HEK293 (cell line): ENCODE measurements around the gene MEF2C.

Source experiments
- CTCF ChIA-PET: fragments of 350-600 bp; formaldehyde crosslinking; extraction: SDS; loops from one replicate; lab custom pipeline; 2021; ENCODE audit warnings: antibody characterized with exemption; lab: Yijun Ruan, JAX
- POLR2A ChIA-PET: fragments of 300-600 bp; formaldehyde crosslinking; extraction: SDS; loops from one replicate; lab custom pipeline; 2020; ENCODE audit warnings: antibody characterized with exemption, inconsistent platforms; lab: Yijun Ruan, JAX
- H3K27ac ChIP-seq: fragments of 200-500 bp; sonication (Bioruptor generic); 2 replicates; pipeline ENCODE4 v1.5.1; 2014; ENCODE audit warnings: low read depth, low read length, control low read depth, inconsistent platforms; ENCODE audit errors: extremely low read depth
- H3K36me3 ChIP-seq, 2 experiments: fragments of 200-500 bp in 1 of 2; sonication (Bioruptor generic) in 1 of 2; 1 replicate in 1 of 2; 2 replicates in 1 of 2; pipeline ENCODE4 v1.5.1; 2014 to 2017; ENCODE audit warnings: inconsistent platforms in 2 of 2, low read length in 2 of 2; ENCODE audit not compliant: control insufficient read depth in 2 of 2, insufficient read depth in 1 of 2
- H3K4me1 ChIP-seq: fragments of 200-500 bp; sonication (Bioruptor generic); 2 replicates; pipeline ENCODE4 v1.5.1; 2014; ENCODE audit warnings: mild to moderate bottlenecking, low read length, inconsistent platforms; ENCODE audit not compliant: control insufficient read depth, insufficient read depth
- H3K4me3 ChIP-seq: 2 replicates; pipeline ENCODE4 v1.5.1; 2011; ENCODE audit warnings: low read depth, mild to moderate bottlenecking, control low read depth, low read length, moderate library complexity
- H3K9me3 ChIP-seq: fragments of 200-500 bp; sonication (Bioruptor generic); 2 replicates; pipeline ENCODE4 v1.5.1; 2014; ENCODE audit warnings: low read depth, low read length, inconsistent platforms; ENCODE audit not compliant: control insufficient read depth, insufficient read depth
- HOXC10 ChIP-seq: sonication (generic); formaldehyde crosslinking; IDR thresholded peaks from 2 replicates; pipeline ENCODE4 v1.8.1; 2023; ENCODE audit warnings: mild to moderate bottlenecking, missing genetic modification reagents
- PATZ1 ChIP-seq: fragments of 450-650 bp; formaldehyde crosslinking; IDR thresholded peaks from 2 replicates; pipeline ENCODE4 v1.5.1; 2016; ENCODE audit warnings: missing biosample characterization, missing genetic modification characterization
- ZBTB1 ChIP-seq: fragments of 450-650 bp; formaldehyde crosslinking; IDR thresholded peaks from 2 replicates; pipeline ENCODE4 v1.5.1; 2016; ENCODE audit warnings: missing biosample characterization, missing genetic modification characterization
- ZBTB10 ChIP-seq: fragments of 450-650 bp; formaldehyde crosslinking; IDR thresholded peaks from 2 replicates; pipeline ENCODE4 v1.5.1; 2016; ENCODE audit warnings: missing biosample characterization, missing genetic modification characterization
- ZBTB17 ChIP-seq: fragments of 450-650 bp; formaldehyde crosslinking; IDR thresholded peaks from 2 replicates; pipeline ENCODE4 v1.5.1; 2016; ENCODE audit warnings: missing biosample characterization, missing genetic modification characterization
- ZBTB21 ChIP-seq: fragments of 450-650 bp; formaldehyde crosslinking; IDR thresholded peaks from 2 replicates; pipeline ENCODE4 v1.5.1; 2017; ENCODE audit warnings: missing biosample characterization, missing genetic modification characterization
- ZBTB8A ChIP-seq: fragments of 450-650 bp; formaldehyde crosslinking; IDR thresholded peaks from 2 replicates; pipeline ENCODE4 v1.5.1; 2016; ENCODE audit warnings: missing biosample characterization, missing genetic modification characterization
- ZFP3 ChIP-seq: fragments of 450-650 bp; formaldehyde crosslinking; IDR thresholded peaks from 2 replicates; pipeline ENCODE4 v1.5.1; 2016; ENCODE audit warnings: low read depth, missing biosample characterization, missing genetic modification characterization
- ZNF23 ChIP-seq: fragments of 450-650 bp; formaldehyde crosslinking; IDR thresholded peaks from 2 replicates; pipeline ENCODE4 v1.5.1; 2016; ENCODE audit warnings: missing biosample characterization, missing genetic modification characterization, borderline replicate concordance
- ZNF280D ChIP-seq: fragments of 450-650 bp; formaldehyde crosslinking; IDR thresholded peaks from 2 replicates; pipeline ENCODE4 v1.5.1; 2016; ENCODE audit warnings: missing biosample characterization, missing genetic modification characterization
- ZNF324 ChIP-seq: fragments of 450-650 bp; formaldehyde crosslinking; IDR thresholded peaks from 2 replicates; pipeline ENCODE4 v1.5.1; 2016; ENCODE audit warnings: missing biosample characterization, missing genetic modification characterization
- ZNF366 ChIP-seq: fragments of 450-650 bp; formaldehyde crosslinking; conservative IDR thresholded peaks from 2 replicates; pipeline ENCODE4 v1.5.1; 2016; ENCODE audit warnings: missing biosample characterization, missing genetic modification characterization
- ZNF521 ChIP-seq: fragments of 450-650 bp; formaldehyde crosslinking; IDR thresholded peaks from 2 replicates; pipeline ENCODE4 v1.5.1; 2017; ENCODE audit warnings: missing biosample characterization, mild to moderate bottlenecking, missing genetic modification characterization
- ZNF664 ChIP-seq: fragments of 450-650 bp; formaldehyde crosslinking; IDR thresholded peaks from 2 replicates; pipeline ENCODE4 v1.5.1; 2016; ENCODE audit warnings: missing biosample characterization, missing genetic modification characterization
- ZNF670 ChIP-seq: fragments of 450-650 bp; formaldehyde crosslinking; IDR thresholded peaks from 2 replicates; pipeline ENCODE4 v1.5.1; 2016; ENCODE audit warnings: missing biosample characterization, missing genetic modification characterization, low read depth
- ZNF677 ChIP-seq: fragments of 450-650 bp; IDR thresholded peaks from 2 replicates; pipeline ENCODE4 v1.5.0; 2018; ENCODE audit warnings: missing biosample characterization, mild to moderate bottlenecking, missing genetic modification characterization, moderate library complexity
- ZNF747 ChIP-seq: fragments of 450-650 bp; formaldehyde crosslinking; IDR thresholded peaks from 2 replicates; pipeline ENCODE4 v1.5.1; 2016; ENCODE audit warnings: missing biosample characterization, missing genetic modification characterization
- ZNF843 ChIP-seq: fragments of 450-650 bp; formaldehyde crosslinking; IDR thresholded peaks from 2 replicates; pipeline ENCODE4 v1.5.1; 2016; ENCODE audit warnings: missing biosample characterization, missing genetic modification characterization
- TF ChIP-seq, protein P1 (sequence below): fragments of 450-650 bp; formaldehyde crosslinking; IDR thresholded peaks from 2 replicates; pipeline ENCODE4 v1.5.1; 2016; ENCODE audit warnings: missing biosample characterization, missing genetic modification characterization

MEF2C gene

DNA sequence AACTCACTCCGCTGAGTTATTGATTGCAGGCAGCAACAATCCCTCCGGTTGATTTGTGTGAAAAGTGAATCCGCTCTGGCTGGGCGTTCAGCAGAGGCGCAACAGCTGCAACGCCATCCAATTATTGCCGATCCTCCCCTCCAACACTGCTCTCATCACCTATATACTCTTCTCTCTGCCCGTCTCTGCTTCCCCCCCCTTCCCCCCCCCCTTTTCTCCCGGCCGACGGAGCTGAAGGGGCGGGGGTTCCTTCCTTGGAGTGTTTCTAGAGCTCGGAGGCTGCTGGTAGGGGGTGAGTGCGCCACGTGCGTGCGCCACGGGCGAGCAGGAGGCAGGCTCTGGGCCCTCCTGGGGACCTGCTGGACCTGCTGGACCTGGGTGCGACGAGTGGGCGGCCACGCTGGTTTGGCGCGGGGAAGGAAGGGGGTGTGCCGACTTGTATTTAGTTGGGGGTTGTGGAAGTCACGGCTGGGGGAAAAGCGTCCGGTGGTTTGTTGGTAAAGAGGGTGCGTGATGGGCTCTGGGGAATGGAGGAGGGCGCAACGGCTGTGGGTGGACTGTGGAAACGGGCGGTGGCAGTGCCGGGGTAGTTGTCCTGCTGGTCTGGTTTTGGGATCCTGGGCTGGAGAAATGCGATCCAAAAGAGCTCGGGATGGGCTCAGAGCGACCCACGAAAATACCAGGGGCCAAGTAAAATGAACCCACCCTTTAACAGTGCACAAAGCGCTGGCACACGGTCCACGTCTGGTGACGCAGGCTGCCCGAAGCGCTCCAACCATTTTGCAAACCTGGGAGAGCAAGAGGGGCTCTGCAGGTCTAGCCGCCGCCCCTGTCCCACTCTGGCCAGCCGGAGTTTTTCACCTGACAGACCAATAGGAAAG, 6.4 kb upstream of the MEF2C start (continued):
- TF ChIP-seq, protein P1, sequence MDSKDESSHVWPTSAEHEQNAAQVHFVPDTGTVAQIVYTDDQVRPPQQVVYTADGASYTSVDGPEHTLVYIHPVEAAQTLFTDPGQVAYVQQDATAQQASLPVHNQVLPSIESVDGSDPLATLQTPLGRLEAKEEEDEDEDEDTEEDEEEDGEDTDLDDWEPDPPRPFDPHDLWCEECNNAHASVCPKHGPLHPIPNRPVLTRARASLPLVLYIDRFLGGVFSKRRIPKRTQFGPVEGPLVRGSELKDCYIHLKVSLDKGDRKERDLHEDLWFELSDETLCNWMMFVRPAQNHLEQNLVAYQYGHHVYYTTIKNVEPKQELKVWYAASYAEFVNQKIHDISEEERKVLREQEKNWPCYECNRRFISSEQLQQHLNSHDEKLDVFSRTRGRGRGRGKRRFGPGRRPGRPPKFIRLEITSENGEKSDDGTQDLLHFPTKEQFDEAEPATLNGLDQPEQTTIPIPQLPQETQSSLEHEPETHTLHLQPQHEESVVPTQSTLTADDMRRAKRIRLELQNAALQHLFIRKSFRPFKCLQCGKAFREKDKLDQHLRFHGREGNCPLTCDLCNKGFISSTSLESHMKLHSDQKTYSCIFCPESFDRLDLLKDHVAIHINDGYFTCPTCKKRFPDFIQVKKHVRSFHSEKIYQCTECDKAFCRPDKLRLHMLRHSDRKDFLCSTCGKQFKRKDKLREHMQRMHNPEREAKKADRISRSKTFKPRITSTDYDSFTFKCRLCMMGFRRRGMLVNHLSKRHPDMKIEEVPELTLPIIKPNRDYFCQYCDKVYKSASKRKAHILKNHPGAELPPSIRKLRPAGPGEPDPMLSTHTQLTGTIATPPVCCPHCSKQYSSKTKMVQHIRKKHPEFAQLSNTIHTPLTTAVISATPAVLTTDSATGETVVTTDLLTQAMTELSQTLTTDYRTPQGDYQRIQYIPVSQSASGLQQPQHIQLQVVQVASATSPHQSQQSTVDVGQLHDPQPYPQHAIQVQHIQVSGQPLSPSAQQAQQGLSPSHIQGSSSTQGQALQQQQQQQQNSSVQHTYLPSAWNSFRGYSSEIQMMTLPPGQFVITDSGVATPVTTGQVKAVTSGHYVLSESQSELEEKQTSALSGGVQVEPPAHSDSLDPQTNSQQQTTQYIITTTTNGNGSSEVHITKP (tag by site-specific recombination), result 0 out of 2 replicates have a peak, but pooled peaks have one; percentile 11

GRCh38 chr5:88888848-88889188, 5.8 kb upstream of the MEF2C start:
- Histone ChIP-seq H3K9me3 (no peaks in the 10 kb centered on the region), H3K36me3 (no peaks in the 10 kb centered on the region), H3K4me3 (no peak overlapping the region), H3K27ac (no peak overlapping the region), H3K4me1 (no peaks in the 10 kb centered on the region)
- POLR2A ChIA-PET, result no interaction called here
- TF ChIP-seq ZBTB8A (tag by site-specific recombination) (no peak), ZFP3 (no peak), ZNF677 (tag by site-specific recombination) (no peak), ZNF843 (no peak), ZNF664 (tag by site-specific recombination) (no peak), ZNF23 (no peak), ZNF670 (tag by site-specific recombination) (no peak), HOXC10 (CRISPR knock-in tag) (no peak), ZNF324 (tag by site-specific recombination) (no peak), PATZ1 (tag by site-specific recombination) (no peak), ZBTB17 (tag by site-specific recombination) (no peak), ZBTB21 (tag by site-specific recombination) (no peak), ZNF747 (tag by site-specific recombination) (no peak), ZBTB10 (tag by site-specific recombination) (no peak), ZNF280D (tag by site-specific recombination) (no peak), ZNF521 (tag by site-specific recombination) (no peak), ZBTB1 (tag by site-specific recombination) (no peak), ZNF366 (tag by site-specific recombination) (no peak)
- CTCF ChIA-PET, result no interaction called here
